ENCODE data around the gene MACROH2A2.

Gene MACROH2A2

GRCh38 chr10:70048030-70048723 lies 4.5 kb upstream of the MACROH2A2 start:
- TF ChIP-seq CTCF (conservative IDR thresholded peaks at IDR 0.05; ENCODE audit: low read depth, low read length), result no peak
- no peaks in the 10 kb centered on the region for H3K4me1 ChIP-seq (ENCODE audit: low read depth, poor library complexity, severe bottlenecking)
- H3K4me3 ChIP-seq (IDR thresholded peaks at IDR 0.05; ENCODE audit: insufficient read depth, low read depth, low read length), result no peak overlapping the region
- no peak overlapping the region for H3K9ac ChIP-seq
- no peaks in the 10 kb centered on the region for H3K79me2 ChIP-seq (ENCODE audit: insufficient read depth, low read depth)
- H3K36me3 ChIP-seq (ENCODE audit: insufficient read depth), result no peaks in the 10 kb centered on the region
- H4K20me1 ChIP-seq (ENCODE audit: insufficient read depth), result no peaks in the 10 kb centered on the region
- H3K4me2 ChIP-seq, result no peak overlapping the region
- H3K27ac ChIP-seq, result no peak overlapping the region
- no peak overlapping the region for H2AFZ ChIP-seq (ENCODE audit: low read depth)
- H3K27me3 ChIP-seq (ENCODE audit: insufficient read depth, low read depth), result no peaks in the 10 kb centered on the region

- Histone ChIP-seq H3K79me2 (ENCODE audit: insufficient read depth, low read depth) (no peaks in the 10 kb centered on the region), H3K4me3 (IDR thresholded peaks at IDR 0.05; ENCODE audit: insufficient read depth, low read depth, low read length) (no peak overlapping the region), H3K4me2 (no peak overlapping the region), H3K4me1 (ENCODE audit: low read depth, poor library complexity, severe bottlenecking) (no peaks in the 10 kb centered on the region), H3K9ac (no peak overlapping the region), H4K20me1 (ENCODE audit: insufficient read depth) (no peaks in the 10 kb centered on the region), H3K27me3 (ENCODE audit: insufficient read depth, low read depth) (no peaks in the 10 kb centered on the region), H2AFZ (ENCODE audit: low read depth) (no peak overlapping the region), H3K36me3 (ENCODE audit: insufficient read depth) (no peaks in the 10 kb centered on the region), H3K27ac (no peak overlapping the region)
- TF ChIP-seq CTCF (conservative IDR thresholded peaks at IDR 0.05; ENCODE audit: low read depth, low read length), result no peak
These were observed 798 bp upstream of the MACROH2A2 start for GRCh38 chr10:70051848-70052247.

- Histone ChIP-seq H2AFZ (ENCODE audit: low read depth) (no peak overlapping the region), H3K27ac (no peak overlapping the region), H3K4me2 (no peak overlapping the region), H3K9ac (no peak overlapping the region), H3K4me3 (IDR thresholded peaks at IDR 0.05; ENCODE audit: insufficient read depth, low read depth, low read length) (no peak overlapping the region), H3K4me1 (ENCODE audit: low read depth, poor library complexity, severe bottlenecking) (no peaks in the 10 kb centered on the region), H3K36me3 (ENCODE audit: insufficient read depth) (no peaks in the 10 kb centered on the region), H3K27me3 (ENCODE audit: insufficient read depth, low read depth) (no peaks in the 10 kb centered on the region), H3K79me2 (ENCODE audit: insufficient read depth, low read depth) (no peaks in the 10 kb centered on the region), H4K20me1 (ENCODE audit: insufficient read depth) (no peaks in the 10 kb centered on the region)
- no peak for TF ChIP-seq CTCF (conservative IDR thresholded peaks at IDR 0.05; ENCODE audit: low read depth, low read length)
These were observed 683 bp downstream of the MACROH2A2 start for GRCh38 chr10:70053218-70053840.

- Histone ChIP-seq H3K9ac (no peak overlapping the region), H3K27me3 (ENCODE audit: insufficient read depth, low read depth) (no peaks in the 10 kb centered on the region), H3K36me3 (ENCODE audit: insufficient read depth) (no peaks in the 10 kb centered on the region), H4K20me1 (ENCODE audit: insufficient read depth) (no peaks in the 10 kb centered on the region), H3K4me1 (ENCODE audit: low read depth, poor library complexity, severe bottlenecking) (no peaks in the 10 kb centered on the region), H2AFZ (ENCODE audit: low read depth) (no peak overlapping the region), H3K27ac (no peak overlapping the region), H3K4me2 (no peak overlapping the region), H3K4me3 (IDR thresholded peaks at IDR 0.05; ENCODE audit: insufficient read depth, low read depth, low read length) (no peak overlapping the region), H3K79me2 (ENCODE audit: insufficient read depth, low read depth) (no peaks in the 10 kb centered on the region)
- no peak for TF ChIP-seq CTCF (conservative IDR thresholded peaks at IDR 0.05; ENCODE audit: low read depth, low read length)
These were observed 1.2 kb downstream of the MACROH2A2 start for GRCh38 chr10:70053841-70054288.

All from KMS-11 (cell line).